ENCODE measurements around the gene RPS19BP1.
A peak's percentile ranks its signal among the peaks of the same experiment; 100 is the strongest.

RPS19BP1 gene

GRCh38 chr22:39500101-39500500 lies 32.4 kb downstream of the RPS19BP1 start:
- in situ Hi-C loops (cut with HindIII; ENCODE audit: low sequenced_read_pairs), result no loop called here
- no peak for TF ChIP-seq CTCF (IDR thresholded peaks at IDR 0.05; ENCODE audit: low read depth, low read length, missing control alignments)
- H3K4me3 ChIP-seq (ENCODE audit: low read depth, low read length), result no peak overlapping the region
- DNase-seq (ENCODE audit: low read depth), result no peak

- no peak for TF ChIP-seq CTCF (IDR thresholded peaks at IDR 0.05; ENCODE audit: low read depth, low read length, missing control alignments)
- no peak overlapping the region for H3K4me3 ChIP-seq (ENCODE audit: low read depth, low read length)
- no peak for DNase-seq (ENCODE audit: low read depth)
- in situ Hi-C loops (cut with HindIII; ENCODE audit: low sequenced_read_pairs), result no loop called here
Observed at GRCh38 chr22:39498802-39499201, 33.7 kb downstream of the RPS19BP1 start.

- no peak overlapping the region for H3K4me3 ChIP-seq (ENCODE audit: low read depth, low read length)
- in situ Hi-C loops (cut with HindIII; ENCODE audit: low sequenced_read_pairs), result no loop called here
- no peak for DNase-seq (ENCODE audit: low read depth)
- no peak for TF ChIP-seq CTCF (IDR thresholded peaks at IDR 0.05; ENCODE audit: low read depth, low read length, missing control alignments)
Observed at GRCh38 chr22:39498368-39498767, 34.2 kb downstream of the RPS19BP1 start.

- no peak for TF ChIP-seq CTCF (IDR thresholded peaks at IDR 0.05; ENCODE audit: low read depth, low read length, missing control alignments)
- H3K4me3 ChIP-seq (ENCODE audit: low read depth, low read length), result no peak overlapping the region
- no peak for DNase-seq (ENCODE audit: low read depth)
- in situ Hi-C loops (cut with HindIII; ENCODE audit: low sequenced_read_pairs), result no loop called here
Observed at GRCh38 chr22:39497429-39497828, 35.1 kb downstream of the RPS19BP1 start.

GRCh38 chr22:39496131-39496838 lies 36.3 kb downstream of the RPS19BP1 start:
- in situ Hi-C loops (cut with HindIII; ENCODE audit: low sequenced_read_pairs), result no loop called here
- DNase-seq (ENCODE audit: low read depth), result no peak
- TF ChIP-seq CTCF (IDR thresholded peaks at IDR 0.05; ENCODE audit: low read depth, low read length, missing control alignments), result peak; percentile 87
- no peak overlapping the region for H3K4me3 ChIP-seq (ENCODE audit: low read depth, low read length)

- in situ Hi-C loops (cut with HindIII; ENCODE audit: low sequenced_read_pairs), result no loop called here
- no peak overlapping the region for H3K4me3 ChIP-seq (ENCODE audit: low read depth, low read length)
- DNase-seq (ENCODE audit: low read depth), result no peak
- no peak for TF ChIP-seq CTCF (IDR thresholded peaks at IDR 0.05; ENCODE audit: low read depth, low read length, missing control alignments)
Observed at GRCh38 chr22:39494471-39495120, 38.0 kb downstream of the RPS19BP1 start.
